Glomerular endothelial cell (primary cell): ENCODE results near the gene RPH3AL. TPM values are rescaled to one million over a fixed set of nuclear protein-coding genes. Genes with fewer than 3 reads are reported as not detected.

Experiments used
- DNase-seq: peaks from one replicate; pipeline ENCODE4 v3.0.0-alpha.2; 2011; ENCODE audit warnings: low read depth, low spot score; ENCODE audit errors: extremely low read depth
- total RNA-seq: library from RNA; depleted of rRNA; stranded (reverse); fragments of >200 nt; gene quantifications from 2 replicates; pipeline ENCODE4 v1.2.3, GENCODE V29; 2015

RPH3AL gene
- total RNA-seq = 16.1 and 18.7 TPM in 2 replicates

- no peak for DNase-seq
Measured at GRCh38 chr17:352421-353212, at the start of gene RPH3AL. RPH3AL (minus strand) TSS chr17:352807; CDS start chr17:327543, 25,264 bp downstream.

- no peak for DNase-seq
Measured at GRCh38 chr17:400257-400656, 47.6 kb upstream of the RPH3AL start.

GRCh38 chr17:396788-397187 lies 44.2 kb upstream of the RPH3AL start:
- DNase-seq = no peak

GRCh38 chr17:395974-396373 lies 43.4 kb upstream of the RPH3AL start:
- DNase-seq = no peak

- no peak for DNase-seq
Measured at GRCh38 chr17:395179-395578, 42.6 kb upstream of the RPH3AL start.

- no peak for DNase-seq
Measured at GRCh38 chr17:394718-395095, 42.1 kb upstream of the RPH3AL start.

- no peak for DNase-seq
Measured at GRCh38 chr17:393806-394717, 41.5 kb upstream of the RPH3AL start.

GRCh38 chr17:391850-392249 lies 39.2 kb upstream of the RPH3AL start:
- no peak for DNase-seq

GRCh38 chr17:390025-390424 lies 37.4 kb upstream of the RPH3AL start:
- no peak for DNase-seq

GRCh38 chr17:388087-388486 lies 35.5 kb upstream of the RPH3AL start:
- no peak for DNase-seq

- no peak for DNase-seq
Measured at GRCh38 chr17:386141-386876, 33.7 kb upstream of the RPH3AL start.

GRCh38 chr17:385836-386140 lies 33.2 kb upstream of the RPH3AL start:
- no peak for DNase-seq

- no peak for DNase-seq
Measured at GRCh38 chr17:385178-385835, 32.7 kb upstream of the RPH3AL start.

- DNase-seq = no peak
Measured at GRCh38 chr17:384622-385177, 32.1 kb upstream of the RPH3AL start.

- DNase-seq = no peak
Measured at GRCh38 chr17:383771-384621, 31.4 kb upstream of the RPH3AL start.

GRCh38 chr17:382644-383533 lies 30.3 kb upstream of the RPH3AL start:
- peak; percentile 3 for DNase-seq

GRCh38 chr17:381941-382643 lies 29.5 kb upstream of the RPH3AL start:
- no peak for DNase-seq

- DNase-seq = no peak
Measured at GRCh38 chr17:381516-381915, 28.9 kb upstream of the RPH3AL start.
